Lung (tissue), 12 donors: ENCODE data around the gene LBR. TPM values are rescaled to one million over a fixed set of nuclear protein-coding genes. Genes with fewer than 3 reads are reported as not detected.

Experiments
- ATAC-seq: fragments of 200-7000 bp; cut with Tn5 transposase; one replicate; pipeline ENCODE4 v1.9.1; 2020; ENCODE audit warnings: moderate number of reproducible peaks; ENCODE audit not compliant: insufficient read depth, low FRiP score
- DNase-seq, 3 donors: peaks; one replicate each; pipeline ENCODE4 v3.0.0-alpha.2; 2013 to 2017
- H3K27ac ChIP-seq, 2 donors: one replicate each; pipeline ENCODE4 v1.5.1; 2013; ENCODE audit warnings: mild to moderate bottlenecking in 2 of 2, moderate library complexity in 2 of 2, control low read depth in 1 of 2, inconsistent platforms in 1 of 2, low read depth in 1 of 2, low read length in 1 of 2
- H3K27me3 ChIP-seq, 3 donors: one replicate each; pipeline ENCODE4 v1.5.1; 2013; ENCODE audit warnings: low read length in 2 of 3; ENCODE audit not compliant: control insufficient read depth in 3 of 3, insufficient read depth in 3 of 3
- H3K36me3 ChIP-seq, 4 donors: one replicate each; pipeline ENCODE4 v1.5.1; 2013; ENCODE audit warnings: low read length in 4 of 4, mild to moderate bottlenecking in 1 of 4, moderate library complexity in 1 of 4; ENCODE audit not compliant: control insufficient read depth in 4 of 4, insufficient read depth in 4 of 4
- H3K4me1 ChIP-seq, 5 donors: one replicate each; pipeline ENCODE4 v1.5.1; 2013; ENCODE audit warnings: low read length in 5 of 5, mild to moderate bottlenecking in 2 of 5, moderate library complexity in 1 of 5; ENCODE audit not compliant: control insufficient read depth in 5 of 5, insufficient read depth in 5 of 5
- H3K4me3 ChIP-seq: one replicate; pipeline ENCODE4 v1.5.1; 2013; ENCODE audit warnings: mild to moderate bottlenecking, control low read depth, moderate library complexity
- H3K9ac ChIP-seq, 2 donors: one replicate each; pipeline ENCODE4 v1.5.1; 2013; ENCODE audit warnings: low read length in 2 of 2, control low read depth in 1 of 2; ENCODE audit not compliant: insufficient read depth in 1 of 2
- H3K9me3 ChIP-seq, 4 donors: one replicate each; pipeline ENCODE4 v1.5.1; 2013; ENCODE audit warnings: low read length in 3 of 4, mild to moderate bottlenecking in 1 of 4, moderate library complexity in 1 of 4; ENCODE audit not compliant: control insufficient read depth in 4 of 4, insufficient read depth in 3 of 4
- CTCF ChIP-seq: IDR thresholded peaks from 2 replicates; pipeline ENCODE4 v1.5.1; 2012; ENCODE audit warnings: mild to moderate bottlenecking; ENCODE audit errors: control extremely low read depth, extremely low read depth
- WGBS, 2 donors: extraction: QIAGEN DNeasy Blood & Tissue Kit; methylation state at CpG; one replicate each; pipeline ENCODE4 v1.1.7; 2013; 5-methylcytosine and 5-hydroxymethylcytosine counted together
- polyA plus RNA-seq, 2 donors: library from polyadenylated mRNA; stranded (reverse); fragments of 200-250 nt; gene quantifications; one replicate each; pipeline ENCODE4 v1.2.1, GENCODE V29; 2013
- total RNA-seq, 2 donors: library from RNA; depleted of rRNA in 1 of 2; stranded (reverse); fragments of >200 nt in 1 of 2; gene quantifications; one replicate each; pipeline ENCODE4 v1.2.1, GENCODE V29; 2014 to 2021
- donor health status: control.
- donor health status: control.
- donor health status: Bipolar disorder and iron deficiency.
- donor health status: healthy.
- donor health status: DM: yes; HTN: yes; CAD: no.

The LBR gene
- total and polyA plus RNA-seq, 4 donors = 16.2 to 76.6 (median 42.1) TPM

GRCh38 chr1:225410036-225410435 lies 17.8 kb downstream of the LBR start:
- Histone ChIP-seq H3K36me3 (peaks cover 22 to 28% (median 26%) of the 10 kb centered on the region in 4 donors), H3K4me1 (no peaks in the 10 kb centered on the region), H3K27me3 (no peaks in the 10 kb centered on the region), H3K9me3 (no peaks in the 10 kb centered on the region), H3K9ac (no peak overlapping the region), H3K27ac (no peak overlapping the region), H3K4me3 (no peak overlapping the region)
- WGBS, 2 donors = 90 to 94% methylated on average over 6 of the region's 6 CpGs
- DNase-seq (no peak), ATAC-seq (no peak)
- TF ChIP-seq CTCF = no peak

GRCh38 chr1:225409051-225409450 lies 18.8 kb downstream of the LBR start:
- no peak for TF ChIP-seq CTCF
- H3K27ac ChIP-seq = no peak overlapping the region
- no peak overlapping the region for H3K9ac ChIP-seq
- 90 to 92% methylated on average over 8 of the region's 8 CpGs for WGBS, 2 donors
- H3K4me3 ChIP-seq = no peak overlapping the region
- H3K36me3 ChIP-seq = peaks cover 20 to 24% (median 22%) of the 10 kb centered on the region in 4 donors
- no peaks in the 10 kb centered on the region for H3K9me3 ChIP-seq
- ATAC-seq (no peak), DNase-seq (no peak)
- no peaks in the 10 kb centered on the region for H3K4me1 ChIP-seq
- no peaks in the 10 kb centered on the region for H3K27me3 ChIP-seq

- Histone ChIP-seq H3K4me1 (no peaks in the 10 kb centered on the region), H3K27ac (no peak overlapping the region), H3K27me3 (no peaks in the 10 kb centered on the region), H3K4me3 (no peak overlapping the region), H3K9ac (no peak overlapping the region), H3K9me3 (no peaks in the 10 kb centered on the region), H3K36me3 (peaks cover 22 to 24% (median 23%) of the 10 kb centered on the region in 4 donors)
- ATAC-seq = no peak
- no peak for DNase-seq
- TF ChIP-seq CTCF = no peak
- WGBS, 2 donors = 93 to 96% methylated on average over 4 of the region's 4 CpGs
Measured at GRCh38 chr1:225408249-225408648, 19.6 kb downstream of the LBR start.

- H3K9me3 ChIP-seq = no peaks in the 10 kb centered on the region
- H3K4me1 ChIP-seq = no peaks in the 10 kb centered on the region
- no peak for TF ChIP-seq CTCF
- no peak for ATAC-seq
- H3K4me3 ChIP-seq = no peak overlapping the region
- DNase-seq = no peak
- H3K27me3 ChIP-seq = no peaks in the 10 kb centered on the region
- no peak overlapping the region for H3K9ac ChIP-seq
- peaks cover 19 to 24% (median 22%) of the 10 kb centered on the region in 4 donors for H3K36me3 ChIP-seq
- WGBS, 2 donors = 92 to 100% methylated on average over 2 of the region's 2 CpGs
- no peak overlapping the region for H3K27ac ChIP-seq
Measured at GRCh38 chr1:225407755-225408154, 20.1 kb downstream of the LBR start.
